Muscle of leg (tissue), 11 donors: ENCODE measurements around the gene PDILT. TPM values are rescaled to one million over a fixed set of nuclear protein-coding genes. Genes with fewer than 3 reads are reported as not detected.

Source experiments
- DNase-seq: peaks from one replicate; pipeline ENCODE4 v3.0.0; 2013
- H3K27ac ChIP-seq: one replicate; pipeline ENCODE4 v1.5.1; 2013; ENCODE audit warnings: mild to moderate bottlenecking, low read length, control low read depth
- H3K27me3 ChIP-seq: one replicate; pipeline ENCODE4 v1.6.1; 2013; ENCODE audit warnings: low read length; ENCODE audit not compliant: control insufficient read depth, insufficient read depth
- H3K36me3 ChIP-seq: one replicate; pipeline ENCODE4 v1.6.1; 2013; ENCODE audit warnings: low read length; ENCODE audit not compliant: control insufficient read depth, insufficient read depth
- H3K4me1 ChIP-seq: one replicate; pipeline ENCODE4 v1.6.1; 2013; ENCODE audit warnings: low read length; ENCODE audit not compliant: control insufficient read depth, insufficient read depth
- H3K4me3 ChIP-seq: one replicate; pipeline ENCODE4 v1.5.1; 2013; ENCODE audit warnings: low read length, control low read depth
- H3K9me3 ChIP-seq: replicated peaks from 2 replicates; pipeline ENCODE4 v1.6.1; 2013; ENCODE audit warnings: low read depth, low read length; ENCODE audit not compliant: control insufficient read depth
- WGBS: methylation state at CpG from one replicate; pipeline ENCODE4 v1.1.5; 2013; ENCODE audit warnings: missing lambda C conversion rate; ENCODE audit not compliant: insufficient coverage; 5-methylcytosine and 5-hydroxymethylcytosine counted together
- polyA plus RNA-seq, 8 donors: library from polyadenylated mRNA; unstranded; fragments of 120-200 nt; gene quantifications; one replicate each; pipeline versions ENCODE4 v1.2.1 to v1.2.3, GENCODE V29; 2013; ENCODE audit warnings: inconsistent platforms in 1 of 8, low replicate concordance in 1 of 8; ENCODE audit not compliant: insufficient read length in 8 of 8, insufficient read depth in 1 of 8
- total RNA-seq: library from RNA; stranded (reverse); fragments of 120-200 nt; gene quantifications from one replicate; pipeline ENCODE4 v1.2.4, GENCODE V29; 2013

PDILT gene
- total and polyA plus RNA-seq, 9 donors = not detected

DNA sequence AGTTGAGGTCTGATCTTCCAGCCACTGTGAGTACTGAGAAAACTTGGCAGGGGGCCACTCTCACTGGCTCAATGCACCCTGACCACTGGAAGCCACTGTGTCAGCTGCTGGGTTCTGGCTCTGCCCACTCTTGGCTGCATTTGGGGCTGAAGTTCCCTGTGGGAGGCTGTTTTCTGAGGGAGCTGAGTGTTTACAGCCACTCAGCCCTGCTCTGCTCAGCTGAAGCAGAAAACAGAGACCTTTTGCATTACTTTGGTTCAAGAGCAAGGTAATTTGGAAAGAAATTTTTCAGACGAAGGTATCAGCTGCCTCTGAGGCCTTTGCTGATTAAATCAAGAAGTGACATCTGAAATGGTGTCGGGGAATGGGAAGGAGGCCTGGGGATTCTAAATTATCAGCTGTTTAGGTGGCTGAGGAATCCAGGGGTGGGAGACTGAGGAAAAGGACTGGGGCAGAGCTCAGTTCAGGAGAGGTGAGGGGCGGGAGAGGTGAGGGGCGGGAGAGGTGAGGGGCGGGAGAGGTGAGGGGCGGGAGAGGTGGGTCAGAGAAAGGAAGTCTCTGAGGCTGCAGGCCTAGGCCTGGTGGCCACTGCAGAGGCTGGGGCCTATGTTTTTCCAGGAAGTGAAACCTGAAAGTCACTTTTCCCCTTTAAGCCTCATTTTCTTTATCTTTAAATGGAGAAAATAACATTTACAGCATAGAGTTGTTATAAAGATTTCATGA lies 5.0 kb upstream of the PDILT start, which contains the start of gene ACSM5:
Gene ACSM5 (plus strand): TSS at position 137 of the 723 bp plus-strand sequence. CDS start 1,951 bp downstream, outside the sequence.
- DNase-seq = peak; percentile 31
- Histone ChIP-seq H3K9me3 (no peaks in the 10 kb centered on the region), H3K36me3 (no peaks in the 10 kb centered on the region), H3K27me3 (no peaks in the 10 kb centered on the region), H3K4me3 (no peak within 1 kb of the TSS), H3K27ac (peak within 1 kb of the TSS; percentile 3), H3K4me1 (peaks cover 2% of the 10 kb centered on the region)
- 36% methylated on average over 2 of the region's 6 CpGs for WGBS

DNA sequence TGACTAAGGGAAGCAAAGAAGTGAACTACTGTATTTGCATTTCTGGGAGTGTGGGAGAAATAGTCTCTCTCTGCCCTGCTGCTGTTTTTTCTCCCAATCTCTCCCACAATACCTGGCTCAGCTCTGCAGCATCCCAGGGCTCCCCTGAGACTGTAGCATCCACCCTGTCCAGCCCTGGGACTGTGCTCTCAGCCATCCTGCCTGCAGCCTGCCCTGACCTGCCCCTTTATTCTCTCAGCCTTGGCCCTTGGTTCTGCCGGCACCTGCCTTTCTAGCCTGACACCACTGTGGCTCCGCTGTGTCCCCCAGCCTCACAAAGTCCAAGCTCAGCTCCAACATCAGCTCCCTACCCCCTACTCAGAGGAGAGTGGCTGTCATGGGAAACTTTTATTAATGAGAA lies 1.9 kb downstream of the PDILT start:
- Histone ChIP-seq H3K36me3 (no peaks in the 10 kb centered on the region), H3K27me3 (no peaks in the 10 kb centered on the region), H3K4me3 (no peak overlapping the region), H3K27ac (no peak overlapping the region), H3K4me1 (no peaks in the 10 kb centered on the region), H3K9me3 (no peaks in the 10 kb centered on the region)
- DNase-seq = no peak
- WGBS = no CpG with 5 or more reads among the region's 2 CpGs

DNA sequence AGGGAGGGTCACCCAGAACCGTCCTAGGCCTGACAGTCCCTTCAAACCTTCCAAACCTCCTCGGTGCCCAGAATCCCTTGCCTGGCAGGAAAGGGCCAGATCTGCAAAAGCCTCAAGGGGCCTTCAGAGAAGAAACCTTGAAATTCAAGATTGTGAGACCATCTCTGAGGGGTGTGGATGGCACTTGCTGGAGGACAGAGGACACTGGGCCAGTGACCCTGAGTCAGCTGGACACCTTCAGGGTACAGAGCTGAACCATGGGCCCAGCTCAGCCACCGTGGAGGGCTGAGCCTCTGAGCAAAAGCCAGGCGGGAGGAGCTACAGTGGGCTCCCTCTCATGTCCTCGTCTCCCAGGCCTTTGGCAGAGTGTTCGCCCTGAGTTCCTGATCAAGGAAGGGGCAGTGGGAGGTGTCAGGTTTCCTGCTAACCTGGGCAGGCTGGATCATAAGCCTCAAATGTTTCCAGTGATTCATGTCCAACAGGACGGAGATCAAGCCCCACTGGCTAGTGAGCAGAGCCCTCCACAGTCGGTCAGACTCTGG lies 3.0 kb downstream of the PDILT start:
- Histone ChIP-seq H3K27ac (no peak overlapping the region), H3K4me1 (no peaks in the 10 kb centered on the region), H3K27me3 (no peaks in the 10 kb centered on the region), H3K9me3 (no peaks in the 10 kb centered on the region), H3K4me3 (no peak overlapping the region), H3K36me3 (no peaks in the 10 kb centered on the region)
- no peak for DNase-seq
- 31% methylated on average over 6 of the region's 8 CpGs for WGBS

DNA sequence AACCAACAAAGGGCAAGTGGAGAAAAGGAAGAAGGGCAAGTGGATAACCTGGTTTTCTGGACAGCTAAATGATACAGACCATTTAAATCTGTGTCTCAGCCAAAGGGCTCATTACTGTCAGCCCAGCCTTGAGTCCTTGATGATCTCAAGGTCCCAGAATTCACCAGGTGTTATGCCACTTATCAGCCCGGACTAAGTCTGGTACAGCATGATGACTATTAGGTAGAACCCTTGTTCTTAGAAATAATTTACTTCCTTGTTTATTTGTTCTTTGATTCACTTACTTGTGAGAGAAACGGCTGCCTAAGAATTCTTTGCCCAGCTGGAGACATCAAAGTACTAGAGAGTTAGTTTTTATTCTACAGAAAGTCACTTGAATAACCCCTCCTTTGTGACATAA lies 3.5 kb downstream of the PDILT start:
- no peak overlapping the region for H3K4me3 ChIP-seq
- no peaks in the 10 kb centered on the region for H3K27me3 ChIP-seq
- H3K36me3 ChIP-seq = no peaks in the 10 kb centered on the region
- DNase-seq = no peak
- WGBS = no CpG with 5 or more reads among the region's 2 CpGs
- H3K9me3 ChIP-seq = no peaks in the 10 kb centered on the region
- no peaks in the 10 kb centered on the region for H3K4me1 ChIP-seq
- H3K27ac ChIP-seq = no peak overlapping the region

DNA sequence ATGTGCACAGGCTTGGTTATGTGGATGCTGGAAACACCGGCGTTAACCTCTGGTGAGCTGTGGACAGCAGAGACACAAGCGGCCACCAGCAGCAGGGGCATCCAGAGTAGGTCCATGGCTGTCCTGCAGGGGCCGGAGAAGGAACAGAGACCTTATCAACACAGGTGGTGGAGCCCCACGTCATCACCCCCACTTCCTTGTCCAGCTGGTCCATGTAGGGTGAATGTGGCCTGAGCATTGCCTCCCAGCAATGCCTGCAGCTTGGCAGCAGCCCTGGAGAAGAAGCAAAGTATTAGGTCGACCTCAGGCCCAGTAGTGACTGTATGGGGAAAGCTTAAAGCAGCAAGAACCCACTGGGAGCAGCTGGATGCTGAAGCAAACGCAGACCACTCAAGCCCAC lies 5.4 kb downstream of the PDILT start:
- H3K36me3 ChIP-seq = no peaks in the 10 kb centered on the region
- no peak for DNase-seq
- H3K9me3 ChIP-seq = no peaks in the 10 kb centered on the region
- H3K27me3 ChIP-seq = no peaks in the 10 kb centered on the region
- H3K4me3 ChIP-seq = no peak overlapping the region
- H3K27ac ChIP-seq = no peak overlapping the region
- H3K4me1 ChIP-seq = peaks cover 5% of the 10 kb centered on the region
- WGBS = 100% methylated on average over 3 of the region's 7 CpGs

DNA sequence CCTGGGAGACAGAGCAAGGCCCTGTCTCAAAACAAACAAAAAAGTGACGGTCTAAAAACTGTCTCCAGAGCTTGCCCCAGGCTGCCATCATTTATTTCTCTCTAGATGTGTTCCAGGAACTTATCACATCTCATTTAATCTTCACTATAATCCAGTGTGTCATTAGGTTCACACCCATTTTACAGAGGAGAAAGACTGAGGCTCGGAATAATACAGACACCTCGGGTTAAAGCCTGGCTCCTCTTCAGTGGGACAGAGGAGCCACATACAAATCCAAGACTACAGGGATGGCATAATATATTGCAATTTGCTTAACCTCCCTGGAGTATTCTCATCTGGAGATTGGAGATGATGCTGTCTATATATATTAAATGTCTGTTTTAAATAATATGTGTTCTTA lies 5.9 kb downstream of the PDILT start:
- no peaks in the 10 kb centered on the region for H3K36me3 ChIP-seq
- peaks cover 8% of the 10 kb centered on the region for H3K4me1 ChIP-seq
- H3K4me3 ChIP-seq = no peak overlapping the region
- DNase-seq = no peak
- WGBS = 57% methylated on average over 1 of the region's 3 CpGs
- H3K9me3 ChIP-seq = no peaks in the 10 kb centered on the region
- no peaks in the 10 kb centered on the region for H3K27me3 ChIP-seq
- H3K27ac ChIP-seq = no peak overlapping the region

DNA sequence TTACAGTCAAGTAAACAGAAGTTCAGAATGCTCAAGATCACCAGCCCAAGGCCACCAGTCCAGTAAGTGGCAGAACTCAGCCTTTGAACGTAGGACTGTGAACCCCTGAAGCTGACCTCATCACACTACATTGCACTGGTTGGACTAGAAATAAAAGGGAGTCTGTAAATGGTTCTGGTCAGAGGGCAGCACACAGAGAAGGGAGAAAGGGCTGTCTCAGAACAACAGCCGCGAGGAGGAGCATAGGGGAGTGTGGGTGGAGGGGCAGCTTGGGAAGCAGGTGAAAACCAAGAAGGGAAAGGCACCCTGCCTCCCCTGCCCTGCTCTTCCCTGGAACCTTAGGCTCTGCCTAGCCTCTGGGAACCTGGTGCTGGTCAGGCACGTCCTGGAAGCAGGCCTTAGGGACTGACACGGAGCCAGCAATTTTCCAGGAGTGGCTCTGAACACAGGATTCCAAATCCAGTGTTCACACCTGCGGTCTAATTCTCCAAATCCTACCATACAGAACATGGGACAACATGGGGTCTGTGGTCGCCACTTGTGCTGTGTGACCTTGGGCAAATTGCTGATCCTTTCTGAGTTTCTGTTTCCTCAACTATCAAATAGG lies 7.0 kb downstream of the PDILT start:
- Histone ChIP-seq H3K36me3 (no peaks in the 10 kb centered on the region), H3K9me3 (no peaks in the 10 kb centered on the region), H3K4me1 (peaks cover 8% of the 10 kb centered on the region), H3K27ac (no peak overlapping the region), H3K27me3 (no peaks in the 10 kb centered on the region), H3K4me3 (no peak overlapping the region)
- no peak for DNase-seq
- 65% methylated on average over 5 of the region's 7 CpGs for WGBS

DNA sequence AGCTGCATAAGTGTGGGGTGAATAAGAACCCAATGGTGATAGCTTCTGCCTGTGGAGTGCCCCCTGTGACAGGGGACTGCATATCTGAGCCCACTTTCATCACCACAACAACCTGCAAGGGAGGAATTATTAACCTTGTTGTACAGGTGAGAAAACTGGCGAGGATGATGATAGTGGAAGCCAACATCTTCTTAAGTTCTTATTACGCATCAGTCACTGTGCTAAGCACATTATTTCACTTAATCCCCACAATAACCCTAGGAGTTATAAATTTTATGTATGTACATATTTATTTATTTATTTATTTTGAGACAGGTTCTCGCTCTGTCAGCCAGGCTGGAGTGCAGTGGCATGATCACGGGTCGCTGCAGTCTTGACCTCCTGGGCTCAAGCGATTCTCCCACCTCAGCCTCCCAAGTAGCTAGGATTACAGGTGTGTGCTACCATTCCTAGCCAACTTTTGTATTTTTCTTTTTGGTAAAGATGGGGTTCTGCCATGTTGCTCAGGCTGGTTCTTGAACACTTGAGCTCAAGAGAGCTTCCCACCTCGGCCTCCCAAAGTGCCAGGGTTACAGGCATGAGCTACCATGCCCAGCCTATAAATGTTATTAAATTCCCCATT lies 7.6 kb downstream of the PDILT start:
- H3K4me3 ChIP-seq = no peak overlapping the region
- no peak for DNase-seq
- peaks cover 8% of the 10 kb centered on the region for H3K4me1 ChIP-seq
- H3K27ac ChIP-seq = no peak overlapping the region
- H3K9me3 ChIP-seq = no peaks in the 10 kb centered on the region
- WGBS = 100% methylated on average over 4 of the region's 7 CpGs
- H3K36me3 ChIP-seq = no peaks in the 10 kb centered on the region
- H3K27me3 ChIP-seq = no peaks in the 10 kb centered on the region

DNA sequence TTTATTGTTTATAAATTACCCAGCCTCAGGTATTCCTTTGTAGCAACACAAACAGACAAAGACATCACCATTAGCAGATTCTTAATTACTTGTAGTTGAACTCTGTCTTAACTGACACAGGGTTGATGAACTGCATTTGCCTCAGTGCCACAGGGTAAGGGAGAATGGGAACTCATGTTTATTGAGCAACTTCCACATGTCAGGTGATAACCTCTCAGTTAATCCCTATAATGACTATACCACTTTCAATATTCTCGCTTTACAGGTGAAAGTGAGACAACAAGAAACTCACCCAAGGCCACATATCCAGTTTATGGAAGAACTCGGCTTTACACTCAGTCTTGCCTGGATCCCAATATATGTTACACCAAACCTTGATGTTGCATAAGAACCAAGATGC lies 8.6 kb downstream of the PDILT start:
- DNase-seq = no peak
- Histone ChIP-seq H3K4me1 (peaks cover 8% of the 10 kb centered on the region), H3K9me3 (no peaks in the 10 kb centered on the region), H3K4me3 (no peak overlapping the region), H3K36me3 (no peaks in the 10 kb centered on the region), H3K27me3 (no peaks in the 10 kb centered on the region), H3K27ac (no peak overlapping the region)
- WGBS = no CpG with 5 or more reads among the region's 2 CpGs

DNA sequence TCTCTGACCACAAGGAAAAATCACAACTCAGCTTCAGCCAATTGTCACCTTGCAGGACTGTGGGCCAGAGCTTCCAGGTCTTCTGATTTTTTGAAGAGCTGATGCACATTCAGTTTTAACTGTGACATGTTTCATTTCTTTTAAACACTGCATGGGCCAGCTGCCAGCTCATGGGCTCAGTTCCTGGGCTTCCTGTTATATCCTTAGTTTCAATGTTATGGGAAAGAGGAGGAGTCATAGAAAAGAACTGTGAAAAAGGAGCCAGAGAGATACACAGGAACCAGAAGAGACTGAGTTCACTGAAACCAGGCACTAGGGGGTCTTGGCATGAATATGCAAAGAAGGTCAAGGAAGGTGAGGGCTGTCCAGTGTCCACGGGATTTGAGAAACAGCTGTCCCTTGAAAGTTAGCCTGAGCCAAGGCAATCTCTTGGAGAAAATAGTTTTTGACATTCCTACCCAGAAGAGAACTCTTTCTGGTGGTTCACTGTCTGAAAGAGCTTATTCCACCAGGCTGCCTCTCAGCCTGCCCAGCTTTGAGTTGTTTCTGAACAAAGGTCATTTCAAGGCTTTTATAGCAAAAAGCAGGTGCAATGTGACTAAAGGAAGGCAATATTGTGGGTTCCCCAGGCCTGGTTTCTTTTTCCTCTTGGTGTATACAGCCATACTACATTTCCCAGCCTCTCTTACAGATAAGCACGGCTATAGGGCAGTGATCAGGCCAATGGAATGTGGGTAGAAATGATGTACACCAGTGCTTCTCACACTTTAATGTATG lies 10.5 kb downstream of the PDILT start:
- H3K4me1 ChIP-seq = peaks cover 8% of the 10 kb centered on the region
- peak; percentile 53 for DNase-seq
- H3K27ac ChIP-seq = peak overlapping the region; percentile 71
- H3K9me3 ChIP-seq = no peaks in the 10 kb centered on the region
- WGBS = no CpG with 5 or more reads among the region's 2 CpGs
- H3K4me3 ChIP-seq = no peak overlapping the region
- H3K27me3 ChIP-seq = no peaks in the 10 kb centered on the region
- H3K36me3 ChIP-seq = no peaks in the 10 kb centered on the region
